ENCODE data around the gene HOXB9.

Gene HOXB9

DNA sequence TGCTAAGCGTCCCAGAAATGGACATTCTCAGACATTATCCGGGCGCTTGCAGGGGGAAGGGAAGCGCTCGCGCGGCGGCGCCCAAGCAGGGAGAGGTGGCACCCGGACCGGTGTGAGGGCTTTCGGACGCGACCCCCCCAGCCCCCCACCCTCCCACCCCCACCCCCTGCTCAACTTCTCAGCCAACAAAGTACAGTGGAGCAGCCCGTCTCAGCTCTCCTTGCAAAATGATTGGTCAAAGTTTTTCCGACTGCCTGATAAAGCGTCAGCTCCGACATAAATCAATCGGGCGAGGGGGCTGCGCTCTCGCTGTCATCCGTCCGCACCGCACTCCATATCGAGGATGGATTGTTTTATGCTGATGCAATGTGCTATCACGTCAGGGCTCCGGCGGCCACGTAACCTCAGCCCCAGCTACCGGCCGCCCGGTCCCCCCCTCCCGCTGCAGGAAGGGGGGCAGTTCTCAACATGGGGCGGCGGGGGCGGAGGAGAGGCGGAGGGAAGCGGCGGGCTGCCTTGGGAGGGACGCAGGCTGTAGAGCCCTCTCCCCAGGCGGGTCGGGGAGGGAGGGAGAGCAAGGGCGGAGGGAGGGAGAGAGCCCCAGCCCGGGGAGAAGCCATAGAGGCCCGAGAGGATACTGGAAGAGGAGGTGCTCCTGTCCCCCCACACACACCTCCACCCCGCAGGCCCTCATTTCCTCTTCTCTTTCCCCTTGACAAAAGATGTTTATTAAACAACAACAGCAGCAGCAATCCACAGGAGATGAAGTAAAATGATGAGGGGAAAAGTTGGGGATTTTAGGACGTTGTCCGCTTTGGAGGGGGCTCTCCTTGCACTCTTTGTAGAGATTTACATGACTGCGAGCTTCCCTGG is at the start of gene HOXB9:
HOXB9 (minus strand) TSS at position 114 of the 873 bp plus-strand sequence; CDS start at position 25, 89 bp downstream.
- DNase-seq = no peak

GRCh38 chr17:48672340-48672739 is 46.2 kb upstream of the HOXB9 start:
- DNase-seq = no peak

GRCh38 chr17:48671697-48672171 is 45.6 kb upstream of the HOXB9 start:
- peak; percentile 64 for DNase-seq

DNA sequence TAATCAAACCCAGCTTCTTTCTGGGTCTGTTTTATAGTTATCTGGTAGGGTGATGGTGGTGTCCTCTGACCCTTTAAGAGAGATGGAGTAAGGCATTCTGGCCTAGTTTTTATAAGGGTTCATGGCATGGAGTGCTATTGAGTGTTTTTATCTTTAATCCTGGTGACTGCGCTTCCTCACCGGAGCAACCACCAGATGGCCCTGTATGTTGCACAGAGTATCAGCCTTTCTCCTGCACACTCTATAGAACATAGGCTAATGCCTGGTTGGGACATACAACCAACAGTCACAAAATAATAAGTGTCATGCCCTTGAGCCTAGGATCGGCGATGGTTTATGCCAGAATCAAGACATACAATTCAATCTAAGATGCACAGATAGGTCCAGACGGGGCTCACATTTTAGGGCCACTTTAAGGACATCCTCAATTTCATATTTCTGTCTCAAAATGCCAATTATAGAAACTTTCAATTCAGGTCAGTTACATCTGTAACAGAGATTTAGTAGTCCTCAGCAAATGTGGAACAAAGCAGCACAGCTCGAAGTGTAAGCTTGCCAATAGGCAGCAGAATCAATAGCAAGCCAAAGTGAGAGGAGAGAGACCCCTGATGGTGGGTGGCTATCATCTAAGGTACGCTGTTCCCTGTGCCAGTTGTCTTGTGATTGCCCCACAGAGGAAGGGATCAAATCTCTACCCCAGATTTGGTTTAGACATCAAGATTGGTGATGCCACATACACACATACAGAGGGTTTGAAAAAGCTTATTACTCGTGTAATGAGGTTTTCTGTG is 37.2 kb upstream of the HOXB9 start:
- no peak for DNase-seq

DNA sequence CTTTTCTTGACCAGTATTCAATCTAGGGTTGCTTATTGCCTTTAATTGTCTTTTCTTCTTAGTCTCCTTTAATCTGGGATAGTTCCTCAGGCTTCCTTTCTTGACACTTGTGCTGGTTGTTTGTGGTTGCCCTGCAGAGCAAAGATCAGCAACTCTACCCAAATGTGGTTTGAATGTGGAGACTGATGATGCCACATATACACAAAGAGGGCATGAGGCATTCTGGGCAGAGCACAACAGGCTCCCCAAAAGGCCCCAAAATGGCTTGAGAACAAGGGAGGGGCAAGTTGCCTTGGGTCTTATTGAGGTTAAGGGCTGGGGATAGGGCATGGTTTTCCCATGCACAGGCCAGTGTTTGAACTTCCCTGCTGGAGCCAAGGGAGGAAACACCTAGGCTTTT is 29.8 kb upstream of the HOXB9 start:
- no peak for DNase-seq

DNA sequence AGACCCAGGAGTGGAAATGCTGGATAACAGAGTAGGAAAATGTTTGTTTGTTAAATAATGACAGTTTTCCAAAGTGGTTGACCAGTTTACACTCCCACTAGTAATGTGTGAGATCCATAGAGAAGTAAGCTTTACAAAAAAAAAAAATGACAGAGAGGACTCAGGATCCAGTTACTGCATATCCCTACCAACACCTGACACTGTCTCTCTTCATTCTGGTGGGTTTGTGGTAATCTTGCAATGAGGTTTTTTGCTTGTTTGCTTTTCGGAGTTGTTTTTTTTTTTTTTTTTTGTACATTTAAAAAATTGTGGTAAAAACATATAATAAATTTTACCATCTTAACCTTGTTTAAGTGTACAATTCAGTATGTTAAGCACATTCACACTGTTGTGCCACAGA is 23.6 kb upstream of the HOXB9 start:
- DNase-seq = no peak

- no peak for DNase-seq
Observed at GRCh38 chr17:48647963-48648245, 21.7 kb upstream of the HOXB9 start.

DNA sequence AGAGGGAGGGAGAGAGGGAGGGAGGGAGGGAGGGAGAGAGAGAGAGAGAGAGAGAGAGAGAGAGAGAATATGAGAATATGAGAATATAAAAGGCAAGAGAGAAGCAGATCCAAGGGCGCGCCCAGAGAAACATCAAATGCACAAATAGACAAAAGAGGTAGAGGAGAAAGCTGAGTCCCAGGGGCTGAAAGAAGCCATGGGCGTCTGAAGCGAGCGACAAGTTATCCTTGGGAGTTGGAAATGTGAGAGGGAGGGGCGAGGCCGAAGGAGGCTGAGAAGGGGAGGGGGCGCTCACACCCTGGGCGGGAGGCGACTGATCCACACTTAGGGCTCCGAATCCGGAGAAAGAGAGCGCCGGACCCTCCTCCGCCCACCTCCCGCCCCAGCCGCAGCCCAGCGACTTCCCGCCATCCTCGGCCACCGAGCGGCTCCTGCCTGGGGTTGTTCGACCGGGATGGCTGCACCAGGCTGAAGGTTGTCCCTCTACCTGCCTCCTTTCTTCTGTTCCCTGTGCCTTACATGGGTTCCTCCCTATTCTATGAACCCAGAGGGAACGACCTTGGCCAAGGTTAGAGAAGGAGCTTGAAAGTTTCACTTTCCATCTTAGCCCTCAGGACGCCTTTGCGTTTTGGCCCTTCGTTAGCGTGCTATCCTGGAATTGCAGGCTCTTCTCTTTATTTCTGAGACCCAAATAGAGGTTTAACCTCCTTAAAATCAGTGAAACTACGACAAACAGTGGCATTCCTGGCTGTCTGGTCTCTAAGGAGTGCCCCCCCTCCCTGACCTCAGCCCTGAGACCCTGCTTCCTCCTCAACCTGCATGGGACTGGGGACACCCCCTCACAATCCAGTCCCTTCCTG is 21.2 kb upstream of the HOXB9 start:
- DNase-seq = no peak

DNA sequence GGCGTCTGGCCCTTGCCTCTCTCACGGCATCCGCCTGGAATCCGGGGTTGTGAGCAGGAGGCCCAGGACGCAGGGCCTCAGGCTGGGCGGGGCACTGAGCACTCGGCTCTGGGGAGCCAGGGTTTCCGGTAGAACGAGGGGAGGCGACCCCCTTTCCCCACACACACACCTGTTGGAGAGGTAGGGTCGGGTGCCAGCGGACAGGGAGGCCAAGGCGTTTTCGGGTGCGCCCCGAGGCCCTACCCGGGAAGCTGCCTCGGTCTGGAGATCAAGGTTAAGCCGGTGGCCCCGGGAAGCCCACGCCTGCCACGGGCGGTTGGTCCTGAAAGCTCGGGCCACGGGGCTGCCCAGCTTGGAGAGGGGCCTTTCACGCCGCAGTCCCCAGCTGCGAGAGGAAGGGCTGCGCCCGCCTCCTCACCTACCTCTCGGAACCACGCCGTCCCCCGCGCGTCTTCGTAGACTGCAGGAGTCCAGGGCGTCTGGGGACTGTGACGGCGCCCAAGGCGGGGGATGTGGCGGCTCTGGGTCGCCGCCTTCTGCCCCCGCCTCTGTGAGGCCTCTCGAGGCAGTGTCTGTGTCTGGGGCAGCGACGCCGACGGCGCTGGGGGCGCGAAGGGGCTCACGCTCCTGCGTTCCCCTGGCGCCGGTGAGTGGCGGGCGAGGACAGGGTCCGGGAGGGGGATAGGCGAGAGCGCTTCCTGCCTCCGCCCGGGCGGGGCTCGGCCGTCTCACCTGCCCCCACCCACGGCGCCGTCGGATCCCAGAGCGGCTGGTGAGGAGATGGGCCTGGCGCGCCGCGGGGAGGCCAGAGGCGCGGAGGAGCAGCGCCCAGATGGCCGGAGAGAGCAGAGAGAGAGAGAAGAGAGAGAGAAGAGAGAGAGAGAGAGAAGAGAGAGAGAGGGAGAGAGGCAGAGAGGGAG is 20.3 kb upstream of the HOXB9 start:
- DNase-seq = no peak

DNA sequence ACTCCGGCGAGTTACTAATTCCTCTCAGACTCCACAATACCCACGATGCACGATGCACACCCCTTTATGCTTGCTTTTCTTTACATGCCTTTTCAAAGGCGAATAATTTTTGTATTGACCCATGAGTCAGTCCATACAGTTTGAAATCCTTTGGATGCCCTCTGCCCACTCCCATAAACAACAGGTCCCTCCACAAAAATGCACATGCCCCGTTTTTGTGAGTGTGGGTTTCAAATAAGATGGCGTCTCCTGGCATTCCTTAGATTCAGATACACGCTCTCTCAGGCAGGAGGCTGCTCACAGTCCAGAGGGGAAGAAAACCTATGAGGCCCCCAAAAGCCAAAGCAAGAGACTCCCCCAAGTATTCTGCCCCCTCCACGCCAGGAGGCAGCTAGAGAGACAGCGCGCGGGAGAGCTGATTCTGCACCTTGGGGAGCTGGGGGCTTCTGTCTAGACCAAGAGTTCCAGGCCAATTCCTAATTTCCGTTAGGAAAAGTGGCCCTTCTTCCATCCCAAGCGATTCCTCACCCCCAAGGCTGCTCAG is 19.6 kb upstream of the HOXB9 start:
- DNase-seq = no peak

DNA sequence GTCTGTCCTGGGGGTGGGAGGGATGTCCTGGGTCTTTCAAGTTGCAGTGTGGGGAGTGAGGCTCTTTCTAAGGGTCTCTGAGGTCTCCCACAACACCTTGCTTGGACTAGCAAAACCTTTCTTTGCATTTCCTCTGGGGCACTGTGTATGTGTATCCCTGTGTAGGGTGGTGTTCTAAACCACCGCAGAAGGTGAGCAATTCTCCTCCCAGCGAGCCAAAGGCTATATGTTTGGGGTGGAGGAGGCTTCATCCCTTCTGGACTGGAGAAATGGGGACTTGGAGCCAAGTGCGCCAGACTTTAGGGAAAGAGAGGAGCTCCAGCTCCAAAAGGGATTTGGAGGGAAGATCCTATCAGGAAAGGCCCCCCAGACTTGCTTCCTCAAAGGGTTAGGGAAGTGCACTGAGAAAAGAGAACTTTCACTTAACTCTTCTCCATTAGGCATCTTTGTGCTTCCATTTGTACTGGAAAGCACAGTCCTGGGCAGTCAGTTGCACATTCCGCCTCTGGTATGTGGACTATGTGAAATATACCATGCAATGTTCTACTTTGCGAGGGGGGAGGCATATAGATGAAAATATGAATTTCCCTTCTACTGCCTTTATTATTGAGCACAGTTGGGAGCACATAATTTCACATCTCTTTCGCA is 18.9 kb upstream of the HOXB9 start:
- DNase-seq = no peak

DNA sequence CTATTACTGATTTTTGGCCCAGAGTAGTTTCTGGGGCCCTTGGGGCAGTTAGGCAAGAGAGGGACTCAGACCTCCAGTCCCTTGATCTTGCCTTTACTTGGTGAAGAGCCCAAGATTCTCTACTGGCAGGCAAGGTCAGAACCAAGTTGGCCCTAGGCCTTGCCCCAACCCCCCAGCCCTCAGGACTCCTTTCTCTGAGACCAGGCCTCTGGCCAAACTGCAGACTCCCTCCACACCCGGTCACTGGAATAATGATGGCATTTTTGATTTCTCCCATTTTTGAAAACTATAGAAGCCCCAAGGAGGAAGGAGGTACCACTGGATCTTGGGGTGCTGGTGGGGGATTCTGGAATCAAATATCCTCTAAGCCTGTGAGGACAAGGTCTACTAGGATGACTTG is 18.0 kb upstream of the HOXB9 start:
- no peak for DNase-seq

DNA sequence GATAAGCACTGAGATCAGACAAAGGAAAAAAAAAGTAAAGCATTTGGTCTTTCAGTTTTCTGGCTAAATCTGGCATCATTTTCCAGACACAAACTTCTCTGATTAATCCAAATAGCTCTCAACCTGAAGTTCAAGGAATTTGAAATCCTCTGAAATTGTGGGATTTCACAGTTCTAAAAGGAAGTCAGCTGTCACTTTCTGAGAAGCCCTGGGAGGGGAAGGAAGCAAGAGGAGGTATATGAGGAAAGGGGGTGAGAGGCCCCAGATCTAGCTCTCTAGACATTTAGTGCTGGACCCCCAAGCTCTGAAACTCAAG is 17.5 kb upstream of the HOXB9 start:
- no peak for DNase-seq

- DNase-seq = no peak
Observed at GRCh38 chr17:48642843-48643696, 16.9 kb upstream of the HOXB9 start.

- DNase-seq = no peak
Observed at GRCh38 chr17:48642059-48642842, 16.1 kb upstream of the HOXB9 start.

- DNase-seq = no peak
Observed at GRCh38 chr17:48641541-48642058, 15.4 kb upstream of the HOXB9 start.

GRCh38 chr17:48640858-48641180 is 14.7 kb upstream of the HOXB9 start:
- DNase-seq = no peak

DNA sequence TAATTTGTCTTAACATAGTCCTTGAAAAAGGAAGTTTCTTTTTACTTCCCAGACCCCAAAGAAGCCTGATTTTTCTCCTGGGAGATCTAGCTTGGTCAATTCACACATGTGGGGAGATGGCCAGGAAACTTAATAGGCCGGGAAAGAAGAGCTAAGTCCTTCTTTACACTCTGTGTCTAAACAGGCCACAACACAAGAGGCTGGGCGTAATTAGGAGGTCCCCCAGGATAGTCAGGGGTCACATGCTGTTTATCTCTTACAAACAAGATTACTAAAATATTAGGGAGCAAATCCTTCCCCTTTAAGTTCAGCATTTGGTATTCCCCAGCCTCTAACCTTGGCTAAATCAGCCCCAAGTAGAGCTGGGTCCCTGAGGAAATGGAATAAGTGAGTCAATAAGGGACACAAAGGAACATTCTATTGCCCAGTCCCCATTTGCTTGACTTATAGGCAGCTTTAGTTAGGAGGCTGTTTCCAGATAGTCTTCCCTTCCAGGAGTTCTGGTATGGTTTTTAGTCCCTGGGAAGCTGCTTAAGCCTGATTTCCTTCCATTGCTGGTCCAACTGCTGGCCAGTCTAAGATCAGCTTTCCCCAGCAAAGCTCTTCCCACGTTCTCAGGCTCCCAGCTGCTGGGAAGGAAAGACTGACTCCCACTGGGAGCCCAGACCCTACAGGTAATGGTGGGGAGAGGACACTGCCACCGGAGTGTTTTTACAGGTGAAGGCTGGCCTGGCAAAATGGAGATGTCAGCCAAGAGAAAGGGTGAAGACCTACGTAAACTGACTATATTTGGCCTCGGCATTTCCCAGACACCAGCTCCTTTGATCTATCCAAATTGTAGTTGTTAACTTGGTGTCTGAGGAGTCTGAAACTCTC is 14.1 kb upstream of the HOXB9 start:
- DNase-seq = no peak

DNA sequence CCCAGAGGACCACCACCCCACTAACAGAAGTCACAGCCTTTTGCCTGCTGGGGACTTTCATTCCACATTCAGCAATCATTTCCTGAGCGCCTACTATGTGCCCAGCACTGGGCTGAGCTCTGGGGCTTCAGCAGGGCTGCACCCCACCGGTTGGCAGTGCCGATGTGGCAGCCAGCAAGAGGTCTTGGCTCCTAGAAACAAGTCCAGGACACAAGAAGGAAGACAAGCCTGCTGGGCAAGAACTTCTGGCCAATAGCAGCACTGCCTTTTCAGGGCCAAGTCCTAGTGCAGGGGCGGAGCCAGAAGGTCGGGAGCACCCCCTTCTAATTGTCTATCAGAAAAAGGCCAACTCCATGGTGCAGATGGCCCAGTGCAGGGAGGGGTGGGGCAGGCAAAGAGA is 13.0 kb upstream of the HOXB9 start:
- no peak for DNase-seq

Data from NCI-H1092 (cell line).